ENCODE results near the gene DUSP22. TPM values are rescaled to one million over a fixed set of nuclear protein-coding genes. Genes with fewer than 3 reads are reported as not detected.

The DUSP22 gene
- total RNA-seq, 1 donor from 2014 or later = 34.9 TPM

DNA sequence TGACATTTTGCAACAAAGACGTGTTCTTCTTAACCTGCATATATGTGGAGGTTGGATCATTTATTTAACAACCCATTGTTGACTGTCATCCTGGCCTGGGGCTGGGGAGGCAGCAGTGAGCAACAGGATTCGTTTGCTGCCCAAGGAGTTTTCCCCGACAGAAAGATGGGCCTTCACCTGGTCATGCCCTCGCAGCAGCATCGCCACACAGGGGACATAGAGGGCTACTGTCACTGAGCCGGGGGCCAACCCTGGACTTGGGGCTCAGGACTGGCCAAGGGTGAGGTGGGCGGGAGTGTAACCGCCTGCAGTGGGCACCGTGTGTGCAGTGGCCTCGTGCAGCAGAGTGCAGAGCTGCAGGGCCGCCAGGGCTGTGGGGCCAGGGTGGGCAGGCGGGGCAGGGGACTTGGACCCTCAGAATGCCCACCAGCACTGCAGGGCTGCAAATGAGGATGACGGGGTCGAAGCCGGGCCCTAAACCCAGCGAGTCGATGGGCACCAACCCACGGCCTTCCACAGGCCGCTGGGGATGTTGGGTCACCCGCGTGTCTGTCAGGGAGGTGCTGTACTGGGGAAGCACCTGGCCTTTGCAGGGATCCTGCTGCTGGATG lies 11.8 kb downstream of the DUSP22 start:
- TF ChIP-seq, protein P1, sequence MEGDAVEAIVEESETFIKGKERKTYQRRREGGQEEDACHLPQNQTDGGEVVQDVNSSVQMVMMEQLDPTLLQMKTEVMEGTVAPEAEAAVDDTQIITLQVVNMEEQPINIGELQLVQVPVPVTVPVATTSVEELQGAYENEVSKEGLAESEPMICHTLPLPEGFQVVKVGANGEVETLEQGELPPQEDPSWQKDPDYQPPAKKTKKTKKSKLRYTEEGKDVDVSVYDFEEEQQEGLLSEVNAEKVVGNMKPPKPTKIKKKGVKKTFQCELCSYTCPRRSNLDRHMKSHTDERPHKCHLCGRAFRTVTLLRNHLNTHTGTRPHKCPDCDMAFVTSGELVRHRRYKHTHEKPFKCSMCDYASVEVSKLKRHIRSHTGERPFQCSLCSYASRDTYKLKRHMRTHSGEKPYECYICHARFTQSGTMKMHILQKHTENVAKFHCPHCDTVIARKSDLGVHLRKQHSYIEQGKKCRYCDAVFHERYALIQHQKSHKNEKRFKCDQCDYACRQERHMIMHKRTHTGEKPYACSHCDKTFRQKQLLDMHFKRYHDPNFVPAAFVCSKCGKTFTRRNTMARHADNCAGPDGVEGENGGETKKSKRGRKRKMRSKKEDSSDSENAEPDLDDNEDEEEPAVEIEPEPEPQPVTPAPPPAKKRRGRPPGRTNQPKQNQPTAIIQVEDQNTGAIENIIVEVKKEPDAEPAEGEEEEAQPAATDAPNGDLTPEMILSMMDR (IDR thresholded peaks at IDR 0.05; ENCODE audit: insufficient read depth, low read depth, low read length) = no peak
- TF ChIP-seq EZH2 (IDR thresholded peaks at IDR 0.05; ENCODE audit: insufficient read depth, low read length) = no peak
- H3K9me3 Mint-ChIP-seq (ENCODE audit: unreplicated experiment) = peaks cover 3% of the 10 kb centered on the region
- Histone ChIP-seq H3K27ac (ENCODE audit: low read depth, low read length) (no peak overlapping the region), H3K4me1 (ENCODE audit: insufficient read depth, low read length) (no peaks in the 10 kb centered on the region), H4K20me1 (ENCODE audit: insufficient read depth, low read length) (peaks cover 22% of the 10 kb centered on the region), H3K4me2 (ENCODE audit: low read length) (no peak overlapping the region), H3K4me3 (ENCODE audit: insufficient read depth, low read depth, low read length) (no peak overlapping the region), H3K79me2 (ENCODE audit: insufficient read depth, low read length) (peaks cover 4% of the 10 kb centered on the region), H3K9ac (ENCODE audit: low read length) (no peak overlapping the region), H3K27me3 (ENCODE audit: insufficient read depth, low read length) (no peaks in the 10 kb centered on the region), H2AFZ (ENCODE audit: low read depth, low read length) (no peak overlapping the region), H3K36me3 (ENCODE audit: insufficient read depth, low read length) (no peaks in the 10 kb centered on the region), H3K9me3 (ENCODE audit: insufficient read depth, low read depth, low read length) (peaks cover 2% of the 10 kb centered on the region)
- H3K27ac Mint-ChIP-seq (ENCODE audit: unreplicated experiment) = no peak overlapping the region
- no peaks in the 10 kb centered on the region for H3K27me3 Mint-ChIP-seq (ENCODE audit: low read depth, unreplicated experiment)
- no peak overlapping the region for H3K4me3 Mint-ChIP-seq (ENCODE audit: unreplicated experiment)
- FAIRE-seq (no peak), DNase-seq (ENCODE audit: low read depth) (no peak)
- peaks cover 2% of the 10 kb centered on the region for H3K36me3 Mint-ChIP-seq (ENCODE audit: low read depth, unreplicated experiment)
- H3K4me1 Mint-ChIP-seq (ENCODE audit: low read depth, unreplicated experiment) = no peaks in the 10 kb centered on the region

DNA sequence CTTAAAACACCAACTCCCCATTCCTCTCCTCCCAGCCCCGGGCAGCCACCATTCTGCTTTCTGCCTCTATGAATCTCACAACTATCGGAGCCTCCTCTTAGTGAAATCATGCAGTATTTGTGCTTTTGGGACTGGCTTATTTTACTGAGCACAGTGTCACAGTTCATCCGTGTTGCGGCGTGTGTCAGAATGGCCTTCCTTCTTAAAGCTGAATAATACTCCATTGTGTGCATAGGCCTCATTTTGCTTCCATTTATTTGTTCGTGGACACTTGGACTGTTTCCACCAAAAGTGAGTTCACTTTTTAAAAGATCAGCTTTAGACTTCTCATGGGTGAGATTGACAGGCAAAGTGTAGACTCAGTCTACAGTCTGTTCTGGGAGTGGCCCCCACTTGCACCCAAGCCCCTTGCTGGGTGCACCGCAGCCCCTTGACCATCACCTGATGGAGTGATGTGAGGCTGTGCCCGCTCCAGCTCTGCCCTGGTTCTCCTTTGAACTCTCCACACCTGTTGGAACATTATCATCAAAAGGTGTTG lies 12.6 kb downstream of the DUSP22 start:
- Histone ChIP-seq H4K20me1 (ENCODE audit: insufficient read depth, low read length) (peaks cover 20% of the 10 kb centered on the region), H3K4me3 (ENCODE audit: insufficient read depth, low read depth, low read length) (no peak overlapping the region), H3K36me3 (ENCODE audit: insufficient read depth, low read length) (no peaks in the 10 kb centered on the region), H2AFZ (ENCODE audit: low read depth, low read length) (no peak overlapping the region), H3K4me2 (ENCODE audit: low read length) (no peak overlapping the region), H3K9me3 (ENCODE audit: insufficient read depth, low read depth, low read length) (peaks cover 2% of the 10 kb centered on the region), H3K27me3 (ENCODE audit: insufficient read depth, low read length) (no peaks in the 10 kb centered on the region), H3K4me1 (ENCODE audit: insufficient read depth, low read length) (no peaks in the 10 kb centered on the region), H3K9ac (ENCODE audit: low read length) (no peak overlapping the region), H3K79me2 (ENCODE audit: insufficient read depth, low read length) (peaks cover 4% of the 10 kb centered on the region), H3K27ac (ENCODE audit: low read depth, low read length) (no peak overlapping the region)
- Mint-ChIP-seq H3K4me1 (ENCODE audit: low read depth, unreplicated experiment) (no peaks in the 10 kb centered on the region), H3K9me3 (ENCODE audit: unreplicated experiment) (peaks cover 4% of the 10 kb centered on the region), H3K4me3 (ENCODE audit: unreplicated experiment) (no peak overlapping the region), H3K27ac (ENCODE audit: unreplicated experiment) (no peak overlapping the region), H3K36me3 (ENCODE audit: low read depth, unreplicated experiment) (peaks cover 2% of the 10 kb centered on the region), H3K27me3 (ENCODE audit: low read depth, unreplicated experiment) (no peaks in the 10 kb centered on the region)
- DNase-seq (ENCODE audit: low read depth) = no peak
- no peak for TF ChIP-seq EZH2 (IDR thresholded peaks at IDR 0.05; ENCODE audit: insufficient read depth, low read length)
- TF ChIP-seq, protein P1 (IDR thresholded peaks at IDR 0.05; ENCODE audit: insufficient read depth, low read depth, low read length) = no peak
- no peak for FAIRE-seq
